Putamen (tissue), 1 donor: ENCODE data around the gene ACOT7.
"Not testable (repeated sequence)": the region's sequence is repeated elsewhere in the genome, so short reads cannot be mapped to it uniquely, and the experiment has no call there.

Source experiments
- DNase-seq: peaks from one replicate; pipeline ENCODE4 v3.0.0-alpha.2; 2016; ENCODE audit warnings: low spot score

The ACOT7 gene

DNA sequence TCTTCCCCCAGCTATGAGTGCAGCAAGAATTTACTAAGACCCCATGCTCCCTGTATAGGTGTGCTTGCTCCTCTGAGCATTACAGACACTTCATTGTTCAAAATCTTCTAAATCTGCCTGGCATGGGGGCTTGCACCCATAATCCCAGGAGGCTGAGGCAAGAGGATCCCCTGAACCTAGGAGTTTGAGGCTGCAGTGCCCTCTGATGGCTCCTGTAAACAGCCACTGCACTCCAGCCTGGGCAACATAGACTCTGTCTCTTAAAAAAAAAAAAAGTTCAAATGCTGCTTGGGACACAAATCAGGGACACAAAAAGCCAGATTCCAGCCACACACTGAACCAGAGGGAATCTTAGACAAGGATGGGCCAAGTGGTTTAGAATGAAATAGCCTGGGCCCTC lies 3.4 kb upstream of the ACOT7 start:
- no peak for DNase-seq

DNA sequence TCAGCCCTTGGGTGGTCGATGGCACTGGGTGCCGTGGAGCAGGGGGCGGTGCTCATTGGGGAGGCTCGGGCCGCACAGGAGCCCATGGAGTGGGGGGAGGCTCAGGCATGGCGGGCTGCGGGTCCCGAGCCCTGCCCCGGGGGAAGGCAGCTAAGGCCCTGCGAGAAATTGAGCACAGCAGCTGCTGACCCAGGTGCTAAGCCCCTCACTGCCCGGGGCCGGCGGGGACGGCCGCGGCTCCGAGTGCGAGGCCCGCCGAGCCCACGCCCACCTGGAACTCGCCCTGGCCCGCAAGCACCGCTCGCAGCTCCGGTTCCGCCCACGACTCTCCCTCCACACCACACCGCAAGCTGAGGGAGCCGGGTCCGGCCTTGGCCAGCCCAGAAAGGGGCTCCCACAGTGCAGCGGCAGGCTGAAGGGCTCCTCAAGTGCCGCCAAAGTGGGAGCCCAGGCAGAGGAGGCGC lies 2.2 kb upstream of the ACOT7 start:
- not testable (repeated sequence) for DNase-seq

DNA sequence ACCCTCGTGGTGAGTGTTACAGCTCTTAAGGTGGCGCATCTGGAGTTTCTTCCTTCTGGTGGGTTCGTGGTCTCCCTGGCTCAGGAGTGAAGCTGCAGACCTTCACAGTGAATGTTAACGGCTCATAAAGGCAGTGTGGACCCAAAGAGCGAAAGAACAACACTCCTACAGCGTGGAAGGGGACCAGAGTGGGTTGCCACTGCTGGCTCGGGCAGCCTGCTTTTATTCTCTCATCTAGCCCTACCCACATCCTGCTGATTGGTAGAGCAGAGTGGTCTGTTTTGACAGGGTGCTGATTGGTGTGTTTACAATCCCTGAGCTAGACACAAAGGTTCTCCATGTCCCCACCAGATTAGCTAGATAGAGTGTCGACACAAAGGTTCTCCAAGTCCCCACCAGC lies 1.6 kb upstream of the ACOT7 start:
- not testable (repeated sequence) for DNase-seq

DNA sequence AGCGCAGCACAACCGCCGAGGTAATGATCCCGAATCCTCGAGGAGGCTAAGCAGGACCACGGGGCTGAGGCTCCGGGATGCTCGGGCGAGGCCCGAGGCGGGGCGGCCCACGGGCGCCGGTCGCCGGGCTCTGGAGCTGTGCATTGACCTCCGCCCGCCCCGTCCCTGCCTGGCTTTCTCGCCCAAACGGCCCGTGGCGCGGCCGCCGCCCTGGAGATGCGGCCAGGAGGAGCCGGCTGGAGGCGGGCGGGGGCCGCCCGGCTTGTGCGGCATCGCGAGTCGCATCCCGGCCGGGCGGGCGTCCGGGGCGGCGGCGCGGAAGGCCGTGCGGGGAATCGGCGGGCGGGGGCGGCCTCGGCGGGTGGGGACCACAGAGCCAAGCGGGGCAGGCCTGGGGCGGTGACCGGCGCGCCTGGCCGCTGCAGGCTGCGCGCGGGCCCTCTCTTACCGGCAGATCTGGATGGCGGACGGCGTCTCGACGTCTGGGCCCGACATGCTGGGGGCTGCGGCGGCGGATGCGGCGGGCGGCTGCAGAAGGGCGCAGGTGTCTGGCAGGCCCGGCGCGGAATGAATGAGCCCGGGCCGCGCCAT lies 663 bp downstream of the ACOT7 start:
- no peak for DNase-seq

DNA sequence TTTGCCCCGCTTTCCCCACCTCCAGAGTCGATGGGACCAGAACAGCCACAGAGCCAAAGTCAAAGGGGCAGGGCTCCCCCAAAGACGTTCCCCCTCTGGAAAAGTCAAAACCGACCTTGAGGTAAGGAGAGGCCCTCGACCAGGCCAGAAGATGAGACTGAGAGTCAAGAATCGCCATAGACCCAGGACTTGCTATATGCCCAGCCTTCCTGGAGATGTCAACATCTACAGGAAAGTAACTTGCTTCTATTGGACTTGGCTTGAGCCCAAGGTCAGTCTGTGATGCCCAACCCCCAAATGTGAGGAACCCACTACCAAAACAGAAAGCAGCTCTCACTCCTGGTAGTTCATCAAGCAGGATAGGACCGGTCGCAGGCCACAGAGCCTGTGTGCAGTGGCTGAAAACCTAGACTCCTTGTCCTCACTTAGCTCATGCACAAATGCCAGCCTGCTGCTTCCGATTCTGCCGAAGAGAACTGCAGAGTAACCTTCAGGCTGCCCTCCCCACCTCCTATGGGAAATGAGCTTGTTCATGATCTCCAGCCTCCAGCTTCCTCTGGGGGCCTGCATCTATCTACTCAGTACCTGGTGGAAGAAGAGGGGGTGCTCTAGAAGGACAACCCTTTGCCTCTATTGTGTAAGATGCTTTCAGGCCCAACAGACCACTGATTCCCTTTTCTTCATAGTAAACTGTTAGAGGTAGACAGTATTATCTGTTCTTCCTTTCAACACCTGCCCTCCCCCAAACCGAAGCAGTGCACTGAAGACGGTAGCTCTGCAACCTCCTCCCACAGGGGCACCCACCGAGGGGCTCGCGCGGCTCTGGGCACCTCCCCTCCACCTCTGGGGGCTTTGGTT lies 1.4 kb downstream of the ACOT7 start:
- peak; percentile 36 for DNase-seq

DNA sequence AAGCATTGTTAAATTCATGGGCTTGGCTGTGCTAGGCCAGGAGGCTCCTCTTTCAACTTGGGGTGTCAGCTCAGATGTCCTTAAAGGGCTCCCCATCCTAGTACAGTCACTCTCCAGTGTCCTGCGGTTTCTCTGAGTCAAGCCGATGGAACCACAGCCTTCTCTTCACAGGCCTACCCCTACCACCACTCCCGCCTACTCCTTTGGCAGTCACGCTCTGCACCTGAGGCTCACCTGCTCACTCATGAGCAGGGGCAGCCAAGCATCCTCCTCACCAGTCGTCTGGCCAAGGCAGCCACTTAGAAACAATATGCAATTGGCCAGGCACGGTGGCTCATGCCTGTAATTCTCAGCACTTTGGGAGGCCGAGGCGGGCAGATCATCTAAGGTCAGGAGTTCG lies 3.6 kb downstream of the ACOT7 start:
- no peak for DNase-seq

DNA sequence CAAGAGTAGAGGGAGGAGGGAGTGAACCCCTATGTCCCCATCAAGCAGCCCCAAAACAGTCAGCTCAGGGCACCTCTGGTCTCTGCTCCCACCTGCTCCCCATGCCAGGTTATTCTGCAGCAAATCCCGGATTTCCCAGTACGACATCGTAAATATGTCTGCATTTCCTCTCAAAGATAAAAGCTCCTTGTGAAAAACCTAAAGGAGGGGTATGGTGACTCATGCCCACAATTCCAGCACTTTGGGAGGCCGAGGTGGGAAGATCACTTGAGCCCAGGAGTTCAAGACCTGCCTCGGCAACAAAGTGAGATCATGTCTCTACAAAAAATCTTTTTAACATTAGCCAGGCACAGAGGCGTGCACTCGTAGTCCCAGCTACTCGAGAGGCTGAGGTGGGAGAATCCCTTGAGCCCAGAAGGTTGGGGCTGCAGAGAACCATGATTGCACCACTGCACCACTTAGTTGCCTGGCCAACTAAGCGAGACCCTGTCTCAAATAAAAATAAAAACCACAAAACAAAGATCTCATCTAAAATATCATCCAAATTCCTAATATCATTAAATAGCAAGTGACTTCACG lies 7.1 kb downstream of the ACOT7 start:
- DNase-seq = no peak

DNA sequence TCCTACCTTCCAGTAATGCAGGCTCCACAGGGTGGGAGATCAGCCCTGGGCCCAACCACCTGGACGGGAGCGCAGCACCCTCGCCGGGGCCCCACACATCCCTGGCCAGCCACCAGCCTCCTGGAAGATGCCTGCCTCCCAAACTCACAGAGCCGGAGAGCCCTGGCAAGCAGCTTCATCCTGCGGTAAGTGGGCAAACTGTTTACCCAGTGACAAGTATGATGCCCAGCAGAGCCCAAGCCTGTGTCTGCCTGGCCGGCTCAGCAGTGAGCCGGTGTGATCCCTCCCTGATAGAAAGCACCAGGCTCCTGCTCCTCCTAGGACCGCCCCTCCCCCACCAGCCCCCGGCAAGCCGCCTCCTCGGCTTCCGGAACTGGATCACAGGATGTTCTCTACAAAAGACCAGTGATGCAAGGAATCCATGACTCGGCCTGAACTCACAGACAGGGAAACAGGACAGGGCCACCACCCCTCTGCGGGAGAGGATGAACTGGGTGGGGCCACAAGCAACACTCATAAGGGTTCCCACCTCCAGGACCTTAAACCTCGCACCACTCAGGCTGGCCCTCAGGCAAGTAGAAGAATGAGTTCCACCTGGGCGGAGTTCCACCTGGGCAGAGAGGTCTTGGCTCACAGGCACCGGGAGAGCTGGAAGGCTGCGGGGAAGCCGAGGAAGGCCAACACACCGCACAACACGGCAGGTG lies 7.9 kb downstream of the ACOT7 start:
- DNase-seq = peak; percentile 42

DNA sequence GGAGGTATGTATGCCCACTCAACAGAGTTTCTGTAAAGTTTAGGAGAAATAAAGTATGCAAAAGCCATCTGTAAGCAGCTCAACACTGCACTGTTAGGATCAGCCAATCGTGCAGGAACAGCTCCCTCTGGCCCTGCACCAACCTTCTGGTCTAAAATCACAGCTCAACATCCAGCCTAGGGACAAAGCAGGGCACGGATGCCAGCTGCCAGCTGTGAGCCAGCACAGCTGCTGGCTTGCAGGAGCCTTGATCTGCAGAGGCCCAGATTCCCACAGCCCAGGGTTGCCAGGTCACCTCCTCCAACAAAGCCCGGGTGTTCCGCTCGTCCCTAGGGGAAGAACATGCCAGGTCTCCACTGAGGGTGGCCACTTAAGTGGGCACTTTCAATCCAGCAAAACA lies 8.6 kb downstream of the ACOT7 start:
- peak; percentile 86 for DNase-seq

DNA sequence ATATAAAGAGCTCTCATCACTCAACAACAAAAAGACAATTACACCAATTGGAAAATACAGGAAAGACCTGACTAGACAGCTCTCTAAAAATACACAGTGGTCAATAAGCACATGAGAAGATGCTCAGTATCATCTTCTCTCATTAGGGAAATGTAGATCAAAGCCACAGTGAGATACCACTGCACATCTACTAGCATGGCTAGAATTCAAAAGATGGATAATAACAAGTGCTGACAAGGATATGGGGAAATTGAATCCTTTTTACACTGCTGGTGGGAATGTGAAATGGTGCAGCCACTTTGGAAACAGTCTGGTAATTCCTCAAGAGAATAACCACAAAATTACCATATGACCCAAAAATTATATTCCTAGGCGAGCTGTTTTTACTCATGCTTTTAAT lies 9.4 kb downstream of the ACOT7 start:
- no peak for DNase-seq

DNA sequence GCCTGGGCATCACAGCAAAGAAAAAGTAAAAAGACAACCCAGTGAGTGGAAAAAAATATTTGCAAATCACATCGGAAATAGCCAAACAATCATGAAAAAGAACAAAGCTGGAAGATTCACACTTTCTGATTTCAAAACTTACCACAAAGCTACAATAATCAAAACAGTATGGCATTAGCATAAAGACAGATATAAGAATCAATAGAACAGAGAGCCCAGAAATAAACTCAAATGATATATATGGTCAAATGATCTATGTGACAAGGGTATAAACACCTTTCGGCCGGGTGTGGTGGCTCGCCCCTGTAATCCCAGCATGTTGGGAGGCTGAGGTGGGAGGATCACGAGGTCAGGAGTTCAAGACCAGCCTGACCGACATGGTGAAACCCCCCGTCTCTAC lies 13.5 kb downstream of the ACOT7 start:
- no peak for DNase-seq

DNA sequence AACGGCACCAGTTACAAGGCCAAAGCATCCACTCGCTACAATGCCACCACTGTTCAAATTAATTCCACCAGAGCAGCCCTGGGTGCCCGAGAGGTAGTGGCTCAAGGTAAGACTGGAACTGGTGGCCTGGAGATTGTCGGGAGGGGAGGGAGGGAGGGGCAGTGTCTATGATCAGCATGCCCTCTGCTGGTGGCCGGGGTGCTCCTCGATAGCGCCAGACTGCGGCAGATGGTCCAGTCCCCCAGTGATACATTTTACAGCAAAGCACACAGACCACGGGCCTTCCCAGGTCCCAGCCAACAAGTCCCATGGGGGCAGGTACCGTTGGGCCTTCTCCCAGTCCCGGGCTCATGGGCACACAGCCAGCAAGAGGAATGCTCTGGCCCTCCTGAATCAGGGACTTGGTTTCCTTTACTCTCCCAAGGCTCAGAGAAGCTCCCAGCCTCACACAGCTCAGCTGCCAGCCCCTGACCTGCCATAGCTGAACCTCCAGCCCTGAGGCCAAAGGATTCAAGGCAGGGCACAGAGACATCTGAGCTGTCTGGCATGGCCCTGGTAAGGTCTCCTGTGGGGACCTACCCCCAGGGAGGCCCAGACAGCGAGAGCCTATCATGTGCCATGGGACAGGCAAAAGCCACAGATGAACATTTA lies 15.3 kb downstream of the ACOT7 start:
- DNase-seq = no peak

DNA sequence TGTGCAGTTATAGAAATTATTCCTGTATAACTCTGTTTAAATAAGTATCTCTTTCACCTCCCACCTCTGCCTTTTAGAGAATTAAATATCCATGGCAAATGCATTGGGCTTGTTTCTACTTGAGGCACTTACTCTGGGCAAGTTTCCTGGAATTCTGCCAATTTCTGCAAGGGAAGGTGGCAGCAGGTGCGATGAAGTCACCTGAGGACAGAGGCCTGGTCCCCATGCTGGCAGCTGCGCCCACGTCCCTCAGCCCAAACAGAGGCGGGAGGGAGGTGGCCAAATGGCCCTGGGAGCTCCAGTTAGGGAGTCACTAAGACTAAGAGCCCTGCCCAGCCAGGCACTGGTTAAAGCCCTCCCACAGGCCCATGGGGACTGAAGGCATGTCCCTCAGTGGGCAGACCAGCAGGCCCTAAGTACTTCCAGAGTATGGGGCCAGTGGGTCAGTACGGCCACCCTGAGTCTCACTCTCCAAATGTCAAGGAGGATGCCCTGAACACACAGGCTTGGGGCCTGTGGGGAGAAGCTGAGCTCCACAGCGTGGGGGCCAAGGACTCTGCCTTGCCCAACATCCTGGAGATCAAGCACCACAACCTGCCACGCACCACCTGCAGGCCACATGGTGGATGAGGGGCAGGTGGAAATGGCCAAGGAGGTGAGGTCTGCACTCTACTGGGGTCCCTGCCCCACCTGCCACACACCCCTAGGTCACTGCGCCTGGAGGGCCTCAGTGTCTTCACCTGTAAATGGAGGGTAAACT lies 19.4 kb downstream of the ACOT7 start:
- no peak for DNase-seq

DNA sequence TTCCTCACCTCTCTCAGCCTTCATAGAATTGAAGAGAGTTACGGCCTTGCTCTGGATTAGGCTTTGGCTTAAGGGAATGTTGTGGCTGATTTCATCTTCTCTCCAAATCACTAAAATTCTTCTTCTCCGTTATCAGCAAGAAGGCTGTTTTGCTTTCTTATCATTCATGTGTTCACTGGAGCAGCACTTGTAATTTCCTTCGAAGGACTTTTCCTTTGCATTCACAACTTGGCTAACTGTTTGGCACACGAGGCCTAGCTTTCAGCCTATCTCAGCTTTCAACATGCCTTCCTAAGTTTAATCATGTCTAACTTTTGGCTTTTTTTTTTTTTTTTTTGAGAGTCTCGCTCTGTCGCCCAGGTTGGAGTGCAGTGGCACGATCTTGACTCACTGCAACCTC lies 21.3 kb downstream of the ACOT7 start:
- not testable (repeated sequence) for DNase-seq

DNA sequence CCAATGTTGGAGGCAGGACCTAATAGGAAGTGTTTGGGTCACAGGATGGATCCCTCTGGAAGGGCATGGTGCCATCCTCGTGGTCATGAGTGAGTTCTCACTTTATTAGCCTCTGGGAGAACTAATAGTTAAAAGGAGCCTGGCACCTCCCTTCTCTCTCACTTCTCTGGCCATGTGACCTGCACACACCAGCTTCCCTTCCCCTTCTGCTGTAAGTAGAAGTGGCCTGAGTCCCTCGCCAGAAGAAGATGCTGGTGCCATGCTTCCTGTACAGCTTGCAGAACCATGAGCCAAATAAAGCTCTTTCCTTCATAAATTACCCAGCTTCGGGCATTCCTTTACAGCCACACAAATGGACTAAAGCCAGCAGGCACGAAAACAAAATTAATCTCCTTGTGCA lies 23.6 kb downstream of the ACOT7 start:
- DNase-seq = no peak

DNA sequence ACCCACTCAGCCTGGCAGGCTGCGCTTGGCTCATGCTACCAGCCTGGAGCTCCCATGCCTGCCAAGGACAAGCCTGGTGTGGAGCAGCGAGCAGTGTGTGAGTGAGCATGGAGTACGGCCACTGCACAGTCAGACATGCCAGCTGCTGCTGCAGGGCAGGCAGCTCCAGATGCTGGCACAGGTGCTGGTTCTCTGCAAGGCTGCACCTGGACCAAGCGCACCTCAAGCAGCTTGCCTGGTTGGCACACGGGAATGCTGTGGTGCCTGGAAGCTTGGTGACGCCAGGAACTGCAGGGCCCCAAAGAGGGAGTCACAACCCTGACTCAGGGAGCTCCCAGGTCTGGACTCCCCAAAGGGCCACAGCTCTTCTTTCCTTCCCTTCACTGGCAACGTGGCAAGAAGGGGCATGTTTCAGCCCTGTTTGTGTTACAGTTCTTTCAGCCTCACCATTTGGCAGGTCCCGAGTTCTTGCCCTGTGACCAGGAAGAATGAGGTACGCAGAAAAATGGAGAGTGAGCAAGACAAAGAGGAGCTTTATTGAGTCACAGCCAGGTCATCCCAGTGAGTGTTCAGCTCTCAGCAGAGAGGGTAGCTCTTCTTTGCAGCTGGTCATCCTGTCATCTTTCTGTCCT lies 26.1 kb downstream of the ACOT7 start:
- no peak for DNase-seq

DNA sequence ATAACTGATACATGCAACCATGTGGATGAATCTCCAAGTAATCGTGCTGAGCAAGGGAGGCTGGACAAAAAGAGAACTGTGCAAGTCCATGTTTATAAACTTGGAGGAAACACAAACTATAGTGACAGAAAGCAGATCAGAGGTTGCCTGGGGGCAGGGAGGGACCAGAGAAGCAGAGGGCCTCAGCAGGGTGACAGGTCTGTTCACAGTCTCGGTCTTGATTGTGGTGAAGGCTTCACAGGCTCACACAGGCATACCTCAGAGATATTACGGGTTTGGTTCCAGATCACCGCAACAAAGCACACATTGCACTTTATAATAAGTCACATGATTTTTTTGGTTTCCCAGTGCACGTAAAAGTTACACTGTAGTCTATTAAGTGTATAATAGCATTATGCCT lies 28.5 kb downstream of the ACOT7 start:
- no peak for DNase-seq

DNA sequence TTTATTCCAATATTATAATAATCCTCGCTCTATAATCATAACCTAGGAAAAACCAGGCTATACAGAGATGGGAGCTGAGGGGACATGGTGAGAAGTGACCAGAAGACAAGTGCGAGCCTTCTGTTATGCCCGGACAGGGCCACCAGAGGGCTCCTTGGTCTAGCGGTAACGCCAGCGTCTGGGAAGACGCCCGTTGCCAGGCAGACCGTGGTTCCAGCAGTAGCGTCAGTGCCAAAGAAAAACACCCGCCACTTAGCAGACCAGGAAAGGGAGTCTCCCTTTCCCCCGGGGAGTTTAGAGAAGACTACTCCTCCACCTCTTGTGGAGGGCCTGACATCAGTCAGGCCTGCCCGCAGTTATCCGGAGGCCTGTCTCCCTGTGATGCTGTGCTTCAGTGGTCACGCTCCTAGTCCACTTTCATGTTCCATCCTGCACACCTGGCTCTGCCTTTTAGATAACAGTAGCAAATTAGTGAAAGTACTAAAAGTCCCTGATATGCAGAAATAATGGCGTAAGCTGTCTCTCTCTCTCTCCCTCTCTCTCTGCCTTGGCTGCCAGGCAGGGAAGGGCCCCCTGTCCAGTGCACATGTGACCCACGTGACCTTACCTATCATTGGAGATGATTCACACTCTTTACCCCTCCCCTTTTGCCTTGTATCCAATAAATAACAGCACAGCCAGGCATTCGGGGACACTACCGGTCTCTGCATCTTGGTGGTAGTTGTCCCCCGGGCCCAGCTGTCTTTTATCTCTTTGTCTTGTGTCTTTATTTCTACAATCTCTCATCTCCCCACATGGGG lies 30.3 kb downstream of the ACOT7 start:
- DNase-seq = not testable (repeated sequence)

DNA sequence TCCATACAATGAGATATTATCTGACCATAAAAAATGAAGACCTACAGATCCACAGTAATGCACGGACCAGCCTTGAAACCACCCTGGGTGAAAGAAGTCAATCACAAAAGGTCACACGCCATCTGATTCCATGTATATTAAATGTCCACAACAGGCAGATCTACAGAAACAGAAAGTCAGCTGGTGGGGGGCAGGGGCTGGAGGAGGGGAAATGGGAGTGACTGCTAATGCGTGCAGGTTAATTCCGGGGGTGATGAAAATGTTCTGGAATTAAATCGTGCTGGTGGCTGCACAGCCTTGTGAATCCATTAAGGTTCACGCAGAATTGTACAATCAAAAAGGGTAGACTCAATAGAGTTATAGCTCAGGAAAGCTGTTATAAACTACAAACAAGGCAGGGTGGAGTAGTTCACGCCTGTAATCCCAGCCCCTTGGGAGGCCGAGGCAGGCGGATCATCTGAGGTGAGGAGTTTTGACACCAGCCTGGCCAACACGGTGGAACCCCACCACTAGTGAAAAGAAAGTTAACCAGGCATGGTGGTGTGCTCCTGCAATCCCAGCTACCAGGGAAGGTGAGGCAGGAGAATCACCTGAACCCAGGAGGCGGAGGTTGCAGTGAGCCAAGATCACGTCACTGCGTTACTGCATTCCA lies 32.3 kb downstream of the ACOT7 start:
- DNase-seq = no peak
